NT2/D1 (cell line): Measurements from ENCODE around the gene FLNB.
A peak's percentile ranks its signal among the peaks of the same experiment; 100 is the strongest.
"Not testable (repeated sequence)": the region's sequence is repeated elsewhere in the genome, so short reads cannot be mapped to it uniquely, and the experiment has no call there.

ENCODE experiments used
- DNase-seq: peaks from one replicate; pipeline ENCODE4 v3.0.0-alpha.2; 2011; ENCODE audit warnings: low read depth, low spot score
- H3K27me3 ChIP-seq: 2 replicates; pipeline ENCODE4 v1.6.0; 2011; ENCODE audit warnings: mild to moderate bottlenecking; ENCODE audit not compliant: insufficient read length, insufficient read depth
- H3K36me3 ChIP-seq: 2 replicates; pipeline ENCODE4 v1.6.1; 2011; ENCODE audit warnings: mild to moderate bottlenecking, low read length, mixed read lengths; ENCODE audit not compliant: insufficient read depth, insufficient read length
- H3K4me1 ChIP-seq: 2 replicates; pipeline ENCODE4 v1.5.1; 2011; ENCODE audit not compliant: insufficient read depth, insufficient read length
- H3K4me3 ChIP-seq: 2 replicates; pipeline ENCODE4 v1.5.1; 2011; ENCODE audit warnings: low read depth; ENCODE audit not compliant: insufficient read length
- H3K9ac ChIP-seq: 2 replicates; pipeline ENCODE4 v1.6.0; 2011; ENCODE audit warnings: low read depth; ENCODE audit not compliant: insufficient read length
- H3K9me3 ChIP-seq: 2 replicates; pipeline ENCODE4 v1.5.1; 2011; ENCODE audit warnings: mild to moderate bottlenecking, low read length; ENCODE audit not compliant: insufficient read depth
- SUZ12 ChIP-seq: IDR thresholded peaks from 2 replicates; pipeline ENCODE4 v1.6.1; 2011; ENCODE audit not compliant: insufficient read length, insufficient read depth; ENCODE audit errors: extremely low read depth
- YY1 ChIP-seq: IDR thresholded peaks from 2 replicates; pipeline ENCODE4 v1.6.1; 2011; ENCODE audit not compliant: insufficient read length, insufficient read depth
- ZNF274 ChIP-seq: IDR thresholded peaks from 2 replicates; pipeline ENCODE4 v1.6.1; 2011; ENCODE audit warnings: mild to moderate bottlenecking, low read depth, low read length

Gene FLNB

GRCh38 chr3:58052373-58053273 is 44.4 kb downstream of the FLNB start:
- TF ChIP-seq ZNF274 (no peak), SUZ12 (no peak), YY1 (no peak)
- Histone ChIP-seq H3K36me3 (peaks cover 17% of the 10 kb centered on the region), H3K4me1 (peaks cover 19% of the 10 kb centered on the region), H3K9me3 (no peaks in the 10 kb centered on the region), H3K9ac (peak overlapping the region; percentile 12), H3K4me3 (no peak overlapping the region), H3K27me3 (no peaks in the 10 kb centered on the region)
- DNase-seq: no peak

GRCh38 chr3:58054652-58055051 is 46.4 kb downstream of the FLNB start:
- Histone ChIP-seq H3K9me3 (no peaks in the 10 kb centered on the region), H3K4me3 (no peak overlapping the region), H3K36me3 (peaks cover 17% of the 10 kb centered on the region), H3K4me1 (peaks cover 15% of the 10 kb centered on the region), H3K9ac (no peak overlapping the region), H3K27me3 (no peaks in the 10 kb centered on the region)
- TF ChIP-seq ZNF274 (no peak), YY1 (no peak), SUZ12 (no peak)
- no peak for DNase-seq

- H3K9ac ChIP-seq: no peak overlapping the region
- TF ChIP-seq ZNF274: no peak
- no peak for TF ChIP-seq YY1
- TF ChIP-seq SUZ12: no peak
- peaks cover 19% of the 10 kb centered on the region for H3K4me1 ChIP-seq
- no peaks in the 10 kb centered on the region for H3K9me3 ChIP-seq
- H3K4me3 ChIP-seq: no peak overlapping the region
- no peak for DNase-seq
- H3K36me3 ChIP-seq: peaks cover 17% of the 10 kb centered on the region
- H3K27me3 ChIP-seq: no peaks in the 10 kb centered on the region
Observed at GRCh38 chr3:58055314-58055713, 47.1 kb downstream of the FLNB start.

- not testable (repeated sequence) for DNase-seq, H3K9me3 ChIP-seq, H3K27me3 ChIP-seq, H3K4me3 ChIP-seq, H3K9ac ChIP-seq
- peaks cover 17% of the 10 kb centered on the region for H3K36me3 ChIP-seq
- peaks cover 18% of the 10 kb centered on the region for H3K4me1 ChIP-seq
Observed at GRCh38 chr3:58055891-58056290, 47.7 kb downstream of the FLNB start.

- Histone ChIP-seq H3K36me3 (peaks cover 23% of the 10 kb centered on the region), H3K27me3 (no peaks in the 10 kb centered on the region), H3K9ac (no peak overlapping the region), H3K4me3 (no peak overlapping the region), H3K9me3 (no peaks in the 10 kb centered on the region), H3K4me1 (peaks cover 19% of the 10 kb centered on the region)
- no peak for TF ChIP-seq ZNF274
- no peak for DNase-seq
Observed at GRCh38 chr3:58058361-58059263, 50.4 kb downstream of the FLNB start.

- Histone ChIP-seq H3K4me3 (no peak overlapping the region), H3K27me3 (no peaks in the 10 kb centered on the region), H3K9ac (no peak overlapping the region), H3K4me1 (peaks cover 21% of the 10 kb centered on the region), H3K36me3 (peaks cover 21% of the 10 kb centered on the region), H3K9me3 (no peaks in the 10 kb centered on the region)
- no peak for DNase-seq
- TF ChIP-seq ZNF274 (no peak), SUZ12 (no peak), YY1 (no peak)
Observed at GRCh38 chr3:58059349-58060321, 51.4 kb downstream of the FLNB start.

GRCh38 chr3:58062472-58062871 is 54.2 kb downstream of the FLNB start:
- no peak overlapping the region for H3K9ac ChIP-seq
- no peaks in the 10 kb centered on the region for H3K9me3 ChIP-seq
- no peaks in the 10 kb centered on the region for H3K27me3 ChIP-seq
- TF ChIP-seq YY1 (no peak), SUZ12 (no peak), ZNF274 (no peak)
- H3K36me3 ChIP-seq: peaks cover 9% of the 10 kb centered on the region
- DNase-seq: no peak
- H3K4me3 ChIP-seq: no peak overlapping the region
- peaks cover 31% of the 10 kb centered on the region for H3K4me1 ChIP-seq
